Measurements from ENCODE around the gene PDE4D.
"Not testable (repeated sequence)": the region's sequence is repeated elsewhere in the genome, so short reads cannot be mapped to it uniquely, and the experiment has no call there.

The PDE4D gene

GRCh38 chr5:59092758-59093157 is 800.8 kb downstream of the PDE4D start:
- no peak for DNase-seq

- no peak for DNase-seq
These were observed 801.6 kb downstream of the PDE4D start for GRCh38 chr5:59091965-59092364.

- no peak for DNase-seq
These were observed 803.2 kb downstream of the PDE4D start for GRCh38 chr5:59090323-59090722.

GRCh38 chr5:59089767-59090166 is 803.8 kb downstream of the PDE4D start:
- no peak for DNase-seq

- no peak for DNase-seq
These were observed 805.0 kb downstream of the PDE4D start for GRCh38 chr5:59088546-59088945.

GRCh38 chr5:59086024-59086423 is 807.5 kb downstream of the PDE4D start:
- DNase-seq: no peak

- DNase-seq: no peak
These were observed 811.8 kb downstream of the PDE4D start for GRCh38 chr5:59081693-59082092.

GRCh38 chr5:59079622-59080620 is 813.6 kb downstream of the PDE4D start:
- DNase-seq: no peak

- no peak for DNase-seq
These were observed 821.6 kb downstream of the PDE4D start for GRCh38 chr5:59071755-59072549.

- DNase-seq: peak; percentile 30
These were observed 824.0 kb downstream of the PDE4D start for GRCh38 chr5:59069438-59070079.

- no peak for DNase-seq
These were observed 825.4 kb downstream of the PDE4D start for GRCh38 chr5:59067956-59068656.

GRCh38 chr5:59066367-59067163 is 827.0 kb downstream of the PDE4D start:
- no peak for DNase-seq

- no peak for DNase-seq
These were observed 828.0 kb downstream of the PDE4D start for GRCh38 chr5:59065554-59065953.

- DNase-seq: no peak
These were observed 829.2 kb downstream of the PDE4D start for GRCh38 chr5:59064293-59064692.

- DNase-seq: no peak
These were observed 830.4 kb downstream of the PDE4D start for GRCh38 chr5:59062986-59063683.

- DNase-seq: no peak
These were observed 832.1 kb downstream of the PDE4D start for GRCh38 chr5:59061377-59061776.

- DNase-seq: no peak
These were observed 834.4 kb downstream of the PDE4D start for GRCh38 chr5:59058969-59059687.

GRCh38 chr5:59058237-59058636 is 835.3 kb downstream of the PDE4D start:
- DNase-seq: no peak

- DNase-seq: not testable (repeated sequence)
These were observed 836.9 kb downstream of the PDE4D start for GRCh38 chr5:59056599-59056998.

GRCh38 chr5:59055745-59056448 is 837.6 kb downstream of the PDE4D start:
- no peak for DNase-seq

Measured in femur (tissue), 1 donor.